GM13976 (cell line): ENCODE measurements around the gene PFDN4.
A peak's percentile ranks its signal among the peaks of the same experiment; 100 is the strongest.

Experiments used
- DNase-seq: peaks from one replicate; pipeline ENCODE4 v3.0.0; 2012; ENCODE audit warnings: low spot score
- in situ Hi-C: fragments of 300-500 bp; cut with MboI; formaldehyde crosslinking; loops from one replicate; pipeline ENCODE4 v1.12.0; 2022; ENCODE audit warnings: low sequenced_read_pairs, mixed read lengths, inconsistent platforms; ENCODE audit not compliant: unreplicated experiment
- TF ChIP-seq, protein P1 (sequence below): IDR thresholded peaks from 2 replicates; pipeline ENCODE4 v1.5.1; 2012; ENCODE audit warnings: borderline replicate concordance, mild to moderate bottlenecking; ENCODE audit not compliant: insufficient read depth; ENCODE audit errors: extremely low read depth, missing control alignments, control extremely low read depth

Gene PFDN4

DNA sequence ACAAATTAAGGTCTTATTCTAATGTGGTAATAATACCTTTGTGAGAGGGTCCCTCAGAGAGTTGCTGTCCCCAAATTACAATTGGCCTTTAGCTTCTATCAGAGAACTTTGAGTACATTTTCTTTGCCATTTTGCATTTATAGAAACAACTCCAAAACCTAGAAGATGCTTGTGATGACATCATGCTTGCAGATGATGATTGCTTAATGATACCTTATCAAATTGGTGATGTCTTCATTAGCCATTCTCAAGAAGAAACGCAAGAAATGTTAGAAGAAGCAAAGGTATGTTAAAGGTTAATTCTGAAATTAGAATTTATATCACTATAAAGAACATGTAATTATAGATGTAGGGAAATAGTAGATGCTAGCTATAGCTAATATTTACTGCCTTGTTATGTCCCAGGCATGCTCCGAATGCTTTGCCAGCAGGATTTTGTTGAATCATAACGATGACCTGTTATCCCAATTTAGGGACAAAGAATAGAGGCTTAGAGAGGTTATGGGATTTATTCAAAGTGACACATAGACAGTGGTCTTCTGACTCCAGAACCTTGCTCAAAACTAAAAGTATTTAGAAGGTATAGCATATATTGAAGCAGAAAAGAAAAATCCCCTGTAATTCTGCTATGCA is 7.4 kb downstream of the PFDN4 start:
- no peak for DNase-seq
- in situ Hi-C loops = no loop called here
- TF ChIP-seq, protein P1, sequence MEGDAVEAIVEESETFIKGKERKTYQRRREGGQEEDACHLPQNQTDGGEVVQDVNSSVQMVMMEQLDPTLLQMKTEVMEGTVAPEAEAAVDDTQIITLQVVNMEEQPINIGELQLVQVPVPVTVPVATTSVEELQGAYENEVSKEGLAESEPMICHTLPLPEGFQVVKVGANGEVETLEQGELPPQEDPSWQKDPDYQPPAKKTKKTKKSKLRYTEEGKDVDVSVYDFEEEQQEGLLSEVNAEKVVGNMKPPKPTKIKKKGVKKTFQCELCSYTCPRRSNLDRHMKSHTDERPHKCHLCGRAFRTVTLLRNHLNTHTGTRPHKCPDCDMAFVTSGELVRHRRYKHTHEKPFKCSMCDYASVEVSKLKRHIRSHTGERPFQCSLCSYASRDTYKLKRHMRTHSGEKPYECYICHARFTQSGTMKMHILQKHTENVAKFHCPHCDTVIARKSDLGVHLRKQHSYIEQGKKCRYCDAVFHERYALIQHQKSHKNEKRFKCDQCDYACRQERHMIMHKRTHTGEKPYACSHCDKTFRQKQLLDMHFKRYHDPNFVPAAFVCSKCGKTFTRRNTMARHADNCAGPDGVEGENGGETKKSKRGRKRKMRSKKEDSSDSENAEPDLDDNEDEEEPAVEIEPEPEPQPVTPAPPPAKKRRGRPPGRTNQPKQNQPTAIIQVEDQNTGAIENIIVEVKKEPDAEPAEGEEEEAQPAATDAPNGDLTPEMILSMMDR = no peak

DNA sequence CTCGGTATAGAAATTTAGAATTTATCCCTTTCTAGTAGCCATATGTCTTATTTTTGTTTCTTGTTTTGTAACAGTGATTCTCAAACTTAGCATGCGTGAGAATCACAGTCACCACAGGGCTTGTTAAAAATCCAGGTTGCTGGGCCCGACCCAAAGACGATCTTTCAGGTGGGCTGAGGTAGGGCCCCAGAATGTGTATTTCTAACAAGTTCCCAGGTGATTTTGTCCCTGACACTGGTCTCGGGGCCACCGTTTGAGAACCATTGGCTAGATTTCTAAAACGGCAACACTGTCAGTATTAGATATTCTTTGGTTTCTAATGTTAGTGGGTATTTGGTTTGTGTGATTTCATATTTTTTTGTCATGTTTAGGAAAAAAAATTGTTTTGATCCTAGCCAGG is 9.9 kb downstream of the PFDN4 start:
- in situ Hi-C loops = no loop called here
- DNase-seq = no peak
- TF ChIP-seq, protein P1 = no peak

DNA sequence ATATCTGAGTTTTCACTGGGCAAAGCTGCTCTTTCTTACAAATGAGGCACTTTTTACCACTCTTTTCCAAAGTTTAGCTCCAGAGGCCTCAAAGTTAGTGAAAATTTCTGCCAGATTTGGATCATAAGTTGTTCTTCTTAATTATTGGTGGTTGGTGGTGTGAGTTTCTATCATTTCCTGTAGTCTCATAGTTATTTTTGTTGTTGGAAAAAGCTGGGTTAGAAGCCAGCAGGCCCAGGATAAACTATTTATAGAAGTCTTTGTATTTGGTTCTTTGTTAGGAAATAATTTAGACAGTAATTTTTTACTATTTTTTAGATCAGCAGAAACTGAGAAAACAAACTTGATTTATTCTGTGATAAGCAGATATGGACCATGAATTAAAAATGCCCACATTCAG is 10.6 kb downstream of the PFDN4 start:
- in situ Hi-C loops = no loop called here
- no peak for DNase-seq
- TF ChIP-seq, protein P1 = no peak

DNA sequence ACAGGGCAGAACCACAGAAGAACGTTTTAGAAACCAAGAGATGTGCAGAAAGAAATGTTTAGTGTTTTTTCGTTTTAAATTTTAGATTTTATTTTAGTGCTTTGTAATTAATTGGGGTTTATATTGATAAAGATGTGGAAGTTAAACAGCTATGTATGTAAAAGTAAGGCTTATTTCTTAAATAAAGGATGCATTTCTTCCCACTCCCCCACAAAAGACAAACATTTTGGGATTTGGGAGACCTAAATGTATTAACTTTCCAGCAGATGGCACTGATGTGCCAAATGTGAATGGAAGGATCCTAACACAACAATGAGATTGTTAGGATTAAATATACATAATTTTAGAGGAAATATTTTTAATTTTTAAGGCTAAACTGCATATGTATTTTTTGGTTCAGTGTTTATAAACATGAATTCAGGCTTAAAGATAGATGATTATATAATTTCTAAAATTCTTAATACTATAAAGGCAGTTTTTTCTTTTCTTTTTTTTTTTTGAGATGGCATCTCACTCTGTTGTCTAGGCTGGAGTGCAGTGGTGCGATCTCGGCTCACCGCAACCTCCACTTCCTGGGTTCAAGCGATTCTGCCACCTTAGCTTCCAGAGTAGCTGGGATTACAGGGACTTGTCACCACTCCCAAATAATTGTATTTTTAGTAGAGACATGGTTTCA is 12.0 kb downstream of the PFDN4 start:
- in situ Hi-C loops = loop anchor here (10.0 kb wide), 1 partner anchor 415 kb away; no protein-coding TSS in a partner anchor
- TF ChIP-seq, protein P1 = peak; percentile 20
- DNase-seq = no peak

DNA sequence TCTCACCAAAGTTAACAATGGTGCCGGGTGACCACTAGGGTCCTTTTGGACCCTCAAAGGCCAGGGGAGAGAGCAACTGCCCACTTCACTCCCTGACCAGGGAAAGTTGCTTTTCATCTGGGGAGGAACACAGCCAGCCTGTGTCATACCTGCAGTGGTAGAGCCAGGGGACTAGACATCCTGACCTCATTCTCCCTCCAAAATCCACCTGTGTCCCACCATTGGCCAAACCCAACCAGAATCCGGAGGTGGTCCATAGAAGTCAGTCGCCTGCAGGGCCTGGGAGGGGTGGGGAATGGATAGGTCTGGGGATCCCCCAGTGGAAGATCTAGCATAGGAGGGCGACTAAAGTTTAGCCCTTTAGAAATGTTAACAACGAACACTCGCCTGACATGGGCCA is 12.8 kb downstream of the PFDN4 start:
- TF ChIP-seq, protein P1 = no peak
- in situ Hi-C loops = loop anchor here (10.0 kb wide), 1 partner anchor 414 kb away; no protein-coding TSS in a partner anchor
- no peak for DNase-seq

DNA sequence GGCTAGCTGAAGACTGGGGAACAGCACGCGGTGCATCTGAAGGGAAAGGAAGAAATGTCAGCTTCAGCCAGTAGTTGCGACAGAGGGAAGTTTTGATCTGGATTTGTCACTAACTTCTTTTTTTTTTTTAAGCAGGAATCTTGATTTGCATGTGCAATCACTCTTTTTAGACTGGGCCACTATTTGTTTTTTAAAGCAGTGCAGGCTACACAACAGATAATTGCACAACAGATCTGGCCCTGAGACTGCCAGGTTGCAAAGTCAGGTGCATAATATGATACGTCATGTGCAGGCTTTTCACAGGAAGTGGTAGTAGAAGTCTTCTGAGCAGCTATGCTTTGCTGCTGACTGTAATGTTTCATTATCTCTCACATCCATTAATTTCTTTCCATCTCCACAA is 13.5 kb downstream of the PFDN4 start:
- DNase-seq = no peak
- TF ChIP-seq, protein P1 = no peak
- in situ Hi-C loops = loop anchor here (10.0 kb wide), 1 partner anchor 413 kb away; no protein-coding TSS in a partner anchor
